Natural killer cell treated with Interleukin-12 subunit alpha and Interleukin-12 subunit beta and Interleukin-15 and Interleukin-18, amount 100 ng/mL, for 72 hours (primary cell): ENCODE measurements around the gene ELOVL2. TPM values are rescaled to one million over a fixed set of nuclear protein-coding genes. Genes with fewer than 3 reads are reported as not detected.
"Not testable (repeated sequence)": the region's sequence is repeated elsewhere in the genome, so short reads cannot be mapped to it uniquely, and the experiment has no call there.

ENCODE experiments used
- ATAC-seq, 2 donors: fragments of 150-1000 bp; cut with Tn5 transposase in 1 of 2; sonication (Bioruptor Pico), chemical (Tn5 transposase) in 1 of 2; 2 replicates each; pipeline ENCODE4 v1.10.0; 2021
- DNase-seq: peaks from one replicate; pipeline ENCODE4 v3.0.0; 2022; ENCODE audit warnings: low spot score
- H3K27ac Mint-ChIP-seq, 2 donors: 1 replicate in 1 of 2; 2 replicates in 1 of 2; pipeline ENCODE4 v1.8.0; 2022; ENCODE audit warnings: mixed read lengths in 2 of 2, mild to moderate bottlenecking in 1 of 2, moderate library complexity in 1 of 2
- H3K27me3 Mint-ChIP-seq, 2 donors: 1 replicate in 1 of 2; 2 replicates in 1 of 2; pipeline ENCODE4 v1.8.0; 2022; ENCODE audit warnings: mixed read lengths in 2 of 2
- H3K36me3 Mint-ChIP-seq: one replicate; pipeline ENCODE4 v1.8.0; 2022; ENCODE audit warnings: mixed read lengths
- H3K4me1 Mint-ChIP-seq, 2 donors: 1 replicate in 1 of 2; 2 replicates in 1 of 2; pipeline ENCODE4 v1.8.0; 2022; ENCODE audit warnings: low read depth in 2 of 2, mixed read lengths in 2 of 2, mild to moderate bottlenecking in 1 of 2
- H3K4me3 Mint-ChIP-seq: one replicate; pipeline ENCODE4 v1.8.0; 2022; ENCODE audit warnings: mixed read lengths
- H3K9me3 Mint-ChIP-seq: 2 replicates; pipeline ENCODE4 v1.8.0; 2022; ENCODE audit warnings: mixed read lengths
- total RNA-seq, 2 donors: library from RNA; stranded (reverse); gene quantifications; one replicate each; pipeline ENCODE4 v1.2.3, GENCODE V29; 2022

ELOVL2 gene
- total RNA-seq, 2 donors from 2014 or later, result not detected

GRCh38 chr6:11007715-11008608 is 36.1 kb downstream of the ELOVL2 start:
- Mint-ChIP-seq H3K4me3 (no peak overlapping the region), H3K27me3 (peaks cover 8 to 22% of the 10 kb centered on the region in 2 donors), H3K36me3 (no peaks in the 10 kb centered on the region), H3K27ac (no peak overlapping the region), H3K4me1 (no peaks in the 10 kb centered on the region), H3K9me3 (no peaks in the 10 kb centered on the region)
- ATAC-seq (peak in 1 of 2 donors; percentile 44), DNase-seq (no peak)

DNA sequence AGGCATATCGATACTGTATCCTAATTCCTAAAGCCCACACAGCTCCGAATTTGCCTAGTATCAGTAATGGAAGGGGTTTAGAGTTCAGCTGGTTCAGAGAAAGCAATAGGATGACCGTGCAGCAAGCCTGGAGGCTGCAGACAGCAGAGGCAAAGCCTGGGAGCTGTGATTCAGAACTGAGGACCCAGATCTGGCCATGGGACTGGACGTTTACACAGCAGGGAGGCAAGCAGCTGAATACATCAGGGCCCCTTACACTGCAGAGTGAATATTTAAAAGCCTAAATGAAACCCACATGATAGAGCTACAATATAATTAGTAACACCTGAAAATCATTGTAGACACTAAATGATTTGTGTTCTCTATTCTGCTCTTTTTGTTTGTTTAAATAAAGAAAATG is 38.0 kb downstream of the ELOVL2 start:
- H3K4me1 Mint-ChIP-seq, result no peaks in the 10 kb centered on the region

GRCh38 chr6:11003297-11003696 is 40.8 kb downstream of the ELOVL2 start:
- not testable (repeated sequence) for ATAC-seq, H3K4me1 Mint-ChIP-seq, H3K9me3 Mint-ChIP-seq, H3K4me3 Mint-ChIP-seq, H3K27ac Mint-ChIP-seq, DNase-seq, H3K36me3 Mint-ChIP-seq
- peaks cover 14 to 21% of the 10 kb centered on the region in 2 donors for H3K27me3 Mint-ChIP-seq

More for the DNA sequence above, 38.0 kb downstream of the ELOVL2 start:
- Mint-ChIP-seq H3K4me3 (no peak overlapping the region), H3K9me3 (no peaks in the 10 kb centered on the region), H3K36me3 (no peaks in the 10 kb centered on the region), H3K27me3 (peaks cover 12 to 23% of the 10 kb centered on the region in 2 donors), H3K27ac (no peak overlapping the region)
- DNase-seq, result no peak
- ATAC-seq, result no peak

DNA sequence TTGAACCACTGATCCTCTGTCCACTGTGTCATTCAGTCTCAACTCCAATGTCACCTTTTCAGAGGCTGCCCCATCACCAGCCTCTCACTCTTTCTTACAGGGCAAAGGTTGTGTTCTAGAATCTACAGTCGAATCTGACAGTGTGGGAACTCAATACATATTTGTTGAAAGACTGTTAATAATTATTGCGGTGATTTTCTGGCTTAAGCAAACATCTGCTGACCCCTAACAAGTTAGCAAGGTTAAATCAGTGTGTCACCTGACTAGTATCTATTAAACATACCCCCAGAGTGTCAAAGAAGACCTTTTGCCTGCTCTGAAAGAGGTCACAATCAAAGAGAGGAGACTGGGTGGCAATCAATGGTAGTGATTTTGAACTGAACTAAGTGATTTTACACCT is 41.9 kb downstream of the ELOVL2 start:
- Mint-ChIP-seq H3K27ac (no peak overlapping the region), H3K36me3 (no peaks in the 10 kb centered on the region), H3K27me3 (peaks cover 14 to 16% of the 10 kb centered on the region in 2 donors), H3K4me1 (no peaks in the 10 kb centered on the region), H3K9me3 (no peaks in the 10 kb centered on the region), H3K4me3 (no peak overlapping the region)
- no peak for ATAC-seq
- no peak for DNase-seq

DNA sequence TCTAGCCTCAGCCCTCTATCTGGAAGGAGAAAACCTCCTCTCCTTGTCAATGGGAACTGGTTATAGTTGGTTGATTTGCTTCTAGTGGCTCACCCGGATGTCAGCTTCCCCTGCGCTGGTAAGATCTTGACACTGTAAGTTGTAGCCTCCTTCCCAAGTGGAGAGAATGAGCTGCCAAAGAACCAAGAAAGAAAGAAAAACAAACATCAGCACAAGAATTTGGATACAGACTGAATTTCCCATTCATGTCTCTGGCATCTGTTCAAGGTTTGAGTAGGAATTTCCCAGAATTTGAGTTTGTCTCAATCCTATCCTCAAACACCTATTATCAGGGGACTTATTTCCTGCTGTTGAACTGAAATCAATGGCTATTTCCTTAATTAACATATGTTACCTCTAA is 44.1 kb downstream of the ELOVL2 start:
- H3K9me3 Mint-ChIP-seq, result no peaks in the 10 kb centered on the region
- ATAC-seq (no peak), DNase-seq (no peak)
- no peaks in the 10 kb centered on the region for H3K36me3 Mint-ChIP-seq
- H3K4me3 Mint-ChIP-seq, result no peak overlapping the region
- H3K27ac Mint-ChIP-seq, result no peak overlapping the region
- no peaks in the 10 kb centered on the region for H3K4me1 Mint-ChIP-seq
- H3K27me3 Mint-ChIP-seq, result peaks cover 14 to 16% of the 10 kb centered on the region in 2 donors

GRCh38 chr6:10995114-10995707 is 48.9 kb downstream of the ELOVL2 start:
- Mint-ChIP-seq H3K36me3 (no peaks in the 10 kb centered on the region), H3K9me3 (no peaks in the 10 kb centered on the region), H3K27ac (no peak overlapping the region), H3K27me3 (peaks cover 6 to 8% of the 10 kb centered on the region in 2 donors), H3K4me1 (no peaks in the 10 kb centered on the region), H3K4me3 (no peak overlapping the region)
- ATAC-seq (no peak), DNase-seq (no peak)

- Mint-ChIP-seq H3K27ac (no peak overlapping the region), H3K4me3 (no peak overlapping the region), H3K36me3 (no peaks in the 10 kb centered on the region), H3K4me1 (no peaks in the 10 kb centered on the region), H3K9me3 (no peaks in the 10 kb centered on the region), H3K27me3 (peaks cover under 1 to 3% of the 10 kb centered on the region in 2 donors)
- no peak for DNase-seq
- no peak for ATAC-seq
Observed at GRCh38 chr6:10993896-10994295, 50.2 kb downstream of the ELOVL2 start.

DNA sequence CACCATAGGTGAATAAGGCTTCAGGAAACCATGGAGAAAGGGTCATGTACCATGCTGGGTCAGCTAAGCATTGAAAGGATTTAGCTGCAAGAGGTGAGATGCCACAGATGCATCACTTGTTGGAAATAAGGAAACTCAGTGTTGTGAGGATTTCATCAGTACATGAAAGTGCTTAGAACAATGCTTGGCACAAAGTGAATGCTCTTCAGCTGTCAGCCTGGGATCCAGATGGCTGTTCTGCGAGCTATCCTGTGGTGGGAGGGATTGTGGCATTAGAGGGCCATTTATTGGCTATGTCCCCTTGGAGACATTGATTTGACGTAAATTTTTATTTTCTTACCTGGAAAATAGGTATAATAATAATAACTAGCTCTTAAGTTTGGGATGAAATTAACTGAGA is 53.0 kb downstream of the ELOVL2 start:
- ATAC-seq (no peak), DNase-seq (no peak)
- Mint-ChIP-seq H3K27ac (no peak overlapping the region), H3K36me3 (no peaks in the 10 kb centered on the region), H3K27me3 (peaks cover 5 to 14% of the 10 kb centered on the region in 2 donors), H3K4me1 (no peaks in the 10 kb centered on the region), H3K4me3 (no peak overlapping the region), H3K9me3 (peaks cover 2% of the 10 kb centered on the region)

GRCh38 chr6:10989587-10989986 is 54.5 kb downstream of the ELOVL2 start:
- H3K4me3 Mint-ChIP-seq, result no peak overlapping the region
- H3K27ac Mint-ChIP-seq, result no peak overlapping the region
- H3K4me1 Mint-ChIP-seq, result no peaks in the 10 kb centered on the region

GRCh38 chr6:10984959-10985358 is 59.1 kb downstream of the ELOVL2 start:
- not testable (repeated sequence) for H3K27ac Mint-ChIP-seq, H3K9me3 Mint-ChIP-seq
- H3K27me3 Mint-ChIP-seq, result peaks cover 13 to 29% of the 10 kb centered on the region in 2 donors

More at GRCh38 chr6:10989587-10989986, 54.5 kb downstream of the ELOVL2 start:
- Mint-ChIP-seq H3K9me3 (peaks cover 2% of the 10 kb centered on the region), H3K27me3 (peaks cover 5 to 14% of the 10 kb centered on the region in 2 donors), H3K36me3 (no peaks in the 10 kb centered on the region)
- ATAC-seq (no peak), DNase-seq (no peak)

DNA sequence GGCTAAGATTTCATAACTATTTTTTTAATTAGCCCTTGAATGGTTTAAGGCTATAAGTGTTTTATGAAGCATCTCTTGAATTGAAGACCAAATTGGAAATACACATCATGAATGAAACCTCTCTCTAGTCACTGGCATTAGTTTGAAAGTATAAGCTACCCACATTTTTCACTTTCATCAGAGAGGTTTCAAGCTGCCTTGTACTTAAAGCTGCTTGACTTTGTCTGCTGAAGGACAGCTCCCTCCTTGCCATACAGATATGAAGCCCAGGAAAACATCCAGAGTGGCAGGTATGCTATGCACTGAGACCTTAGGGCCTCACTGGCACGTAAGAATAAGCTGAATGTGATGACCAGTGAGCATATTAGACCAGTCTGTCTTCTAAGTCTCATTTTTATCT is 62.7 kb downstream of the ELOVL2 start:
- Mint-ChIP-seq H3K36me3 (no peaks in the 10 kb centered on the region), H3K27me3 (peaks cover 12 to 27% of the 10 kb centered on the region in 2 donors), H3K4me1 (no peaks in the 10 kb centered on the region), H3K4me3 (no peak overlapping the region), H3K9me3 (no peaks in the 10 kb centered on the region), H3K27ac (no peak overlapping the region)
- DNase-seq (no peak), ATAC-seq (no peak)

More at GRCh38 chr6:10984959-10985358, 59.1 kb downstream of the ELOVL2 start:
- ATAC-seq, DNase-seq, H3K4me1 Mint-ChIP-seq, H3K36me3 Mint-ChIP-seq, H3K4me3 Mint-ChIP-seq: not testable (repeated sequence)

- ATAC-seq (no peak), DNase-seq (no peak)
- H3K4me3 Mint-ChIP-seq, result no peak overlapping the region
- H3K27me3 Mint-ChIP-seq, result peaks cover 12 to 27% of the 10 kb centered on the region in 2 donors
- no peak overlapping the region for H3K27ac Mint-ChIP-seq
- no peaks in the 10 kb centered on the region for H3K36me3 Mint-ChIP-seq
- H3K9me3 Mint-ChIP-seq, result no peaks in the 10 kb centered on the region
- H3K4me1 Mint-ChIP-seq, result no peaks in the 10 kb centered on the region
Observed at GRCh38 chr6:10979603-10980002, 64.5 kb downstream of the ELOVL2 start.

DNA sequence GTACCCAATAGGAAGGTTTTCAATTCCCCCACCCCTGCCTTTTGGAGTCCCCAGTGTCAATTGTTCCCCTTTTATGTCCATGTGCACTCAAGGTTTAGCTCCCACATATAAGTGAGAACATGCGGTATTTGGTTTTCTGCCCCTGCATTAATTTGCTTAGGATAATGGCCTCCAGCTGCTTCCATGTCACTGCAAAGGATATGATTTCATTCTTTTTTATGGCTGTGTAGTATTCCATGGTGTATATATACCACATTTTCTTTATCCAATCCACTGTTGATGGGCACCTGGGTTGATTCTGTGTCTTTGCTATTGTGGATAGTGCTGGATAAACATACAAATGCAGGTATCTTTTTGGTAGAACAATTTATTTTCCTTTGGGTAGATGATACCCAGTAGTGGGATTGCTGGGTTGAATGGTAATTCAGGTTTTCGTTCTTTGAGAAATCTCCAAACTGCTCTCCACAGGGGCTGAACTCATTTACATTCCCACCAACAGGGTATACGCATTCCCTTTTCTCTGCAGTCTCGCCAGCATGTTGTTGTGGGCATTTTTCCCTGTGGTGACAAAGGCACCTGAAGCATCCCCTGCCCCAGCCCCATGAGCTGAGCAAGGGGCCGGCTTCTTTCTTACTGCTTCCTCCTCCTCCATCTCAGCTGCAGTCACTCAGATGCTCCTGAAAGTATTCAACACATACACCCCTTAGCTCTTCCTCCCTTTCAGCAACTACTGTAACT is 66.7 kb downstream of the ELOVL2 start:
- no peak for DNase-seq
- H3K36me3 Mint-ChIP-seq, result no peaks in the 10 kb centered on the region
- no peak overlapping the region for H3K27ac Mint-ChIP-seq
- no peak overlapping the region for H3K4me3 Mint-ChIP-seq
- H3K9me3 Mint-ChIP-seq, result no peaks in the 10 kb centered on the region
- ATAC-seq, result no peak
- H3K4me1 Mint-ChIP-seq, result no peaks in the 10 kb centered on the region
- H3K27me3 Mint-ChIP-seq, result peaks cover 9 to 27% of the 10 kb centered on the region in 2 donors

DNA sequence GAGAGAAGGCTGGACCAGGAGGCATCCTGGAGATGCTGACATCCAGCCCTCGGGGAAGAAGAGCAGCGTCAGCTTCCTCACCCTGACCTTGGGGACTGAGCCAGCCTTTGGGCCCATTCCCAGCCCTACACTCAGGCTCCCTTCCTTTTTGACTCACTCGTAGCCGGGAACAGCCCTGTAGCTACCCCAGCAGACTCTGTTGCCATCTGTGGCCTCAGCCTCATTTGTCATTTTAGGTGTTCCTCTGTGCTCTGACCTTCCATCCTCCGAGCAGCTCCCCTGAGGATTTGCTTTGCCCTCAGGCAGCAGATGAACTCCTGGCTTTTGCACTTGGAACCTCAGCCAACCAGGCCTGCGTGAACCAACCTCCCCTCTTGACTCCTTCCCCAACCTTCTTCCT is 67.5 kb downstream of the ELOVL2 start:
- Mint-ChIP-seq H3K9me3 (no peaks in the 10 kb centered on the region), H3K4me1 (no peaks in the 10 kb centered on the region), H3K36me3 (no peaks in the 10 kb centered on the region), H3K4me3 (no peak overlapping the region), H3K27me3 (peaks cover 6 to 22% of the 10 kb centered on the region in 2 donors), H3K27ac (no peak overlapping the region)
- ATAC-seq (peak in 1 of 2 donors; percentile 38), DNase-seq (no peak)
